GM21786 (cell line): ENCODE measurements around the gene USP54.

Experiments used
- ATAC-seq: cut with Tn5 transposase; IDR thresholded peaks from one replicate; pipeline ENCODE4 v1.9.1; 2021; ENCODE audit not compliant: unreplicated experiment

USP54 gene

DNA sequence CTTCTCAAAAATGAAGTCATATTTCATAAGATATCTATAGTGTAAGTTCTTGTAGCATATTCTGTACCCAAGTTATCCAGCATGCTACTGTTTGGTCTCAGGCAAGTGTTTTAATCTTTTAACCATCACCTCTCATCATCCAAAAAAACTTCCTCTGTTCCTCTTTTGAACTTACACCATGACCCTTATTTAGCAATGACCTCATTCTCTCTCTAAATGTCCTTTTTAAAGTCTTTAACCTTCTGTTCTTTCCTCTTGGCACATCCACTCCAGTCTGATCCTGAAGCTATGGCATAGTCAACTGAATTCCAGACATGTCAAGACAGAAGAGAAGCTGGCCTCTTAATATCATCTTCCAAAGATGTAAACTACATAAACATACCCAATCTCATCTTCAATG, 121.6 kb downstream of the USP54 start:
- no peak for ATAC-seq

DNA sequence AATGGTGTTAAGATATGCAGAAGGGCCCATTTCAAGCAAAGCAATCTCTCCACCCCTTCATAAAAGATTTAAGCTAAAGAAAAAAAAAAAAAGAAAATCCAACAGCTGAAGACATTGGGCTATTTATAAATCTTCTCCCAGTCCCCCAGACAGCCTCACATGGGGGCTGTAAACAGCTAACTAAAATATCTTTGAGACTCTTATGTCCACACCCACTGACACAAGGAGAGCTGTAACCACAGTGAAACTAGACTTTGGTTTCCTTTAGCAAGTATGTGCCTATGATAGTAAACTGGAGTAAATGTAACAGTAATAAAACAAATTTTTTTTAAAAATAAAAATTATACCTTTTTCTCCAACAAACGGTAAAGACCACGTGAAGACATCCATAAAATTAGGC, 123.9 kb downstream of the USP54 start:
- ATAC-seq: no peak

GRCh38 chr10:73465978-73466726, 125.0 kb downstream of the USP54 start:
- ATAC-seq: no peak

DNA sequence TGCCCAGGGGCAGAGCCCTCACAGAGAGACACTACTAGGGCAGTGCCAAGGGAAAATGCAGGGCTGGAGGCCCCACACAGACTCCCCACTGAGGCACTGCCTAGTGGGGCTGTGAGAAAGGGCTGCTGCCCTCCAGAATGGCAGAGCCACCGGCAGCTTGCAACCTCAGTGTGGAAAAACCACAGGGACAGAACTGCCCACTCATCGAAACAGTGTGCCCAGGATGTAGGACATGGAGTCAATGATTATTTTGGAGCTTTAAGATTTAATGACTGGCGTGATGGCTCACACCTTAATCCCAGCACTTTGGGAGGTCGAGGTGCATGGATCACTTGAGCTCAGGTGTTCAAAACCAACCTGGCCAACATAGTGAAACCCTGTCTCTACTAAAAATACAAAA, 130.2 kb downstream of the USP54 start:
- ATAC-seq: no peak

DNA sequence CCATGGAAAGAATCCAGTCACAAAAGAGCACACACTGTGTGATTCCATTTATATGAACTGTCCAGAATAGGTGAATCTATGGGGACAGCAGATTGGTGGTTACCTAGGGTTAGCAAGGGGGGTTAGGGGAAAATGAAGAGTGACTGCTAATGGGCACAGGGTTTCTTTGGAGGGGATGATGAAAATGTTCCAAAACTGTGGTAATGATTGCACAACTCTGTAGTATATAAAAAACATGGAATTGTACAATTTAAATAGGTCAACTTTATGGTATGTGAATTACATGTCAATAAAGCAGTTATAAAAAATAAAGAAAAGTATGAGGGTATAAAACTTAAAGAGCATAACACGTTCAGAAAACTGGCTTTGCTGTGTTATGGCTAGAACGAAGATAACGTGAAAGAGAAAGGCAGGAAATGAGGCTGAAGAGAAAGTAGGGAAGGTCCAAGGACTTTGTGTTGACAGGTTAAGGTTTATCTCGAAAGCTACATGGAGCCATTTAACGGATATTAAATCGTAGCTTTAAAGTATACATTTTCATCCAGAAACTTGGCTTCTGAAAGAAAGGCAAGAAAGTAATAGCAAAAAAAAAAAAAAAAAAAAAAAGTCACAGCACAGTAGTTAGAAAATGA, 131.3 kb downstream of the USP54 start:
- no peak for ATAC-seq

DNA sequence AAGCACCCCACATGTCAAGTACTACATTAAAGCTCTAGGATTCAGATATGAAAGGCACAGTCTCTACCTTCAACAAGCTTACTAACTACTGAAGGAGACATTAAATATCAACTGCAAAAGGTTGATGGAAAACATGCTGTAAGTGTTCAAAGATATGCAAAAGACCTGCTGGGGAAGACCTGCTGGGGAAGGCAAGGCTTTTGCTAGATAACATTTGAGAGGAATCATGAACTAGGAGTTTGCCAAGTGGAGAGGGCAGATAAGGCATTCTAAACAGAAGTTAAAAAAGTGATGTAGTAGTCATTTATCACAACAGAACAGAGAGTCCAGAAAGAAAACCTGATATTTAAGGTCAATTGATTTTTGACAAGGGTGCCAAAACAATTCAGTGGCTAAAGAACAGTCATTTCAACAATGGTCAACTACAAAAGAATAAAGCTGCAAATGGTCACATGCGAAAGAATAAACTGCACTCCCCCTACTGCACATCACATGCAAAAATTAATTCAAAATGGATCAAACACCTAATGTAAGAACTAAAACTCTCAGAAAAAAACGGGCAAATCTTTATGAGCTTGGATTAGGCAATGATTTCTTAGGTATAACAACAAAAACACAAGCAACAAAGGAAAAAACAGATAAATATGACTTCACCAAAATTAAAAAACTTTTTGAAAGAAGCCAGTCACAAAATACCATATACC, 134.8 kb downstream of the USP54 start:
- no peak for ATAC-seq

- ATAC-seq: no peak
These were observed 142.0 kb downstream of the USP54 start for GRCh38 chr10:73449113-73449512.

- ATAC-seq: no peak
These were observed 142.8 kb downstream of the USP54 start for GRCh38 chr10:73448384-73448783.
